ENCODE results near the gene KRTAP10-6.

KRTAP10-6 gene

GRCh38 chr21:44613386-44614155, 21.3 kb upstream of the KRTAP10-6 start:
- Histone ChIP-seq H3K27ac (ENCODE audit: low read depth, low read length) (no peak overlapping the region), H3F3A (ENCODE audit: insufficient read depth) (no peaks in the 10 kb centered on the region), H3K4me2 (ENCODE audit: low read depth, low read length, poor library complexity, severe bottlenecking) (no peak overlapping the region), H2AFZ (ENCODE audit: low read depth, low read length, severe bottlenecking) (no peak overlapping the region), H3K9me2 (replicated peaks; ENCODE audit: insufficient read depth, low read length) (no peaks in the 10 kb centered on the region), H3K27me3 (ENCODE audit: low read length) (no peaks in the 10 kb centered on the region), H3K9me3 (ENCODE audit: insufficient read depth, low read length) (no peaks in the 10 kb centered on the region), H3K9ac (ENCODE audit: low read length) (no peak overlapping the region), H4K20me1 (ENCODE audit: low read depth, low read length) (no peaks in the 10 kb centered on the region), H3K4me3 (ENCODE audit: insufficient read depth, low read length, poor library complexity, severe bottlenecking) (no peak overlapping the region), H3K36me3 (ENCODE audit: low read length) (no peaks in the 10 kb centered on the region), H3K79me2 (ENCODE audit: insufficient read depth, low read length) (no peaks in the 10 kb centered on the region)
- TF ChIP-seq EZH2phosphoT487 (conservative IDR thresholded peaks at IDR 0.05; ENCODE audit: low read length) (no peak), CTCF (IDR thresholded peaks at IDR 0.05; ENCODE audit: insufficient read depth, low read length, poor library complexity, severe bottlenecking) (no peak)

- no peaks in the 10 kb centered on the region for H3K36me3 ChIP-seq (ENCODE audit: low read length)
- no peak overlapping the region for H3K9ac ChIP-seq (ENCODE audit: low read length)
- H3K79me2 ChIP-seq (ENCODE audit: insufficient read depth, low read length) = no peaks in the 10 kb centered on the region
- H2AFZ ChIP-seq (ENCODE audit: low read depth, low read length, severe bottlenecking) = no peak overlapping the region
- no peak overlapping the region for H3K27ac ChIP-seq (ENCODE audit: low read depth, low read length)
- no peak overlapping the region for H3K4me2 ChIP-seq (ENCODE audit: low read depth, low read length, poor library complexity, severe bottlenecking)
- no peaks in the 10 kb centered on the region for H3K27me3 ChIP-seq (ENCODE audit: low read length)
- no peaks in the 10 kb centered on the region for H3K9me2 ChIP-seq (replicated peaks; ENCODE audit: insufficient read depth, low read length)
- H3K4me3 ChIP-seq (ENCODE audit: insufficient read depth, low read length, poor library complexity, severe bottlenecking) = no peak overlapping the region
- H3F3A ChIP-seq (ENCODE audit: insufficient read depth) = no peaks in the 10 kb centered on the region
- no peaks in the 10 kb centered on the region for H4K20me1 ChIP-seq (ENCODE audit: low read depth, low read length)
- H3K9me3 ChIP-seq (ENCODE audit: insufficient read depth, low read length) = no peaks in the 10 kb centered on the region
- TF ChIP-seq CTCF (IDR thresholded peaks at IDR 0.05; ENCODE audit: insufficient read depth, low read length, poor library complexity, severe bottlenecking) = no peak
Observed at GRCh38 chr21:44612669-44613229, 20.4 kb upstream of the KRTAP10-6 start.

GRCh38 chr21:44612029-44612486, 19.8 kb upstream of the KRTAP10-6 start, which contains the start of gene KRTAP10-8:
TSS of gene KRTAP10-8 (plus strand) at chr21:44612079. CDS start at chr21:44612101, 22 bp downstream.
- no peaks in the 10 kb centered on the region for H3K79me2 ChIP-seq (ENCODE audit: insufficient read depth, low read length)
- no peaks in the 10 kb centered on the region for H3F3A ChIP-seq (ENCODE audit: insufficient read depth)
- H2AFZ ChIP-seq (ENCODE audit: low read depth, low read length, severe bottlenecking) = no peak within 1 kb of the TSS
- TF ChIP-seq CTCF (IDR thresholded peaks at IDR 0.05; ENCODE audit: insufficient read depth, low read length, poor library complexity, severe bottlenecking) (no peak), EZH2phosphoT487 (conservative IDR thresholded peaks at IDR 0.05; ENCODE audit: low read length) (no peak)
- H3K4me3 ChIP-seq (ENCODE audit: insufficient read depth, low read length, poor library complexity, severe bottlenecking) = no peak within 1 kb of the TSS
- no peak within 1 kb of the TSS for H3K9ac ChIP-seq (ENCODE audit: low read length)
- no peaks in the 10 kb centered on the region for H4K20me1 ChIP-seq (ENCODE audit: low read depth, low read length)
- H3K9me3 ChIP-seq (ENCODE audit: insufficient read depth, low read length) = no peaks in the 10 kb centered on the region
- no peak within 1 kb of the TSS for H3K27ac ChIP-seq (ENCODE audit: low read depth, low read length)
- H3K27me3 ChIP-seq (ENCODE audit: low read length) = no peaks in the 10 kb centered on the region
- no peaks in the 10 kb centered on the region for H3K36me3 ChIP-seq (ENCODE audit: low read length)
- no peaks in the 10 kb centered on the region for H3K9me2 ChIP-seq (replicated peaks; ENCODE audit: insufficient read depth, low read length)
- H3K4me2 ChIP-seq (ENCODE audit: low read depth, low read length, poor library complexity, severe bottlenecking) = no peak within 1 kb of the TSS
